HAP-1 (cell line): ENCODE measurements around the gene RUNX2.

Experiments used
- DNase-seq, 2 experiments: peaks; one replicate each; pipeline ENCODE4 v3.0.0-alpha.2; 2016 to 2020; ENCODE audit warnings: low spot score in 2 of 2
- H3K27me3 ChIP-seq: fragments of 250-450 bp; sonication (Bioruptor Pico); 2 replicates; pipeline ENCODE4 v1.5.1; 2020; ENCODE audit warnings: low read depth, mild to moderate bottlenecking, moderate library complexity
- H3K36me3 ChIP-seq: fragments of 250-450 bp; sonication (Bioruptor Pico); replicated peaks from 2 replicates; pipeline ENCODE4 v1.5.1; 2020; ENCODE audit warnings: mild to moderate bottlenecking
- H3K4me1 ChIP-seq: fragments of 250-450 bp; sonication (Bioruptor Pico); 2 replicates; pipeline ENCODE4 v1.5.1; 2020; ENCODE audit warnings: mild to moderate bottlenecking
- H3K4me3 ChIP-seq: fragments of 250-450 bp; sonication (Bioruptor Pico); 2 replicates; pipeline ENCODE4 v1.5.1; 2020; ENCODE audit warnings: mild to moderate bottlenecking, moderate library complexity
- H3K9me3 ChIP-seq: fragments of 250-450 bp; sonication (Bioruptor Pico); 2 replicates; pipeline ENCODE4 v1.5.1; 2020; ENCODE audit warnings: mild to moderate bottlenecking, moderate library complexity
- in situ Hi-C: fragments of 300-500 bp; cut with MboI; formaldehyde crosslinking; loops from 3 replicates; pipeline ENCODE4 v1.14.3; 2020; ENCODE audit warnings: low sequenced_read_pairs, inconsistent platforms, mixed read lengths

RUNX2 gene

DNA sequence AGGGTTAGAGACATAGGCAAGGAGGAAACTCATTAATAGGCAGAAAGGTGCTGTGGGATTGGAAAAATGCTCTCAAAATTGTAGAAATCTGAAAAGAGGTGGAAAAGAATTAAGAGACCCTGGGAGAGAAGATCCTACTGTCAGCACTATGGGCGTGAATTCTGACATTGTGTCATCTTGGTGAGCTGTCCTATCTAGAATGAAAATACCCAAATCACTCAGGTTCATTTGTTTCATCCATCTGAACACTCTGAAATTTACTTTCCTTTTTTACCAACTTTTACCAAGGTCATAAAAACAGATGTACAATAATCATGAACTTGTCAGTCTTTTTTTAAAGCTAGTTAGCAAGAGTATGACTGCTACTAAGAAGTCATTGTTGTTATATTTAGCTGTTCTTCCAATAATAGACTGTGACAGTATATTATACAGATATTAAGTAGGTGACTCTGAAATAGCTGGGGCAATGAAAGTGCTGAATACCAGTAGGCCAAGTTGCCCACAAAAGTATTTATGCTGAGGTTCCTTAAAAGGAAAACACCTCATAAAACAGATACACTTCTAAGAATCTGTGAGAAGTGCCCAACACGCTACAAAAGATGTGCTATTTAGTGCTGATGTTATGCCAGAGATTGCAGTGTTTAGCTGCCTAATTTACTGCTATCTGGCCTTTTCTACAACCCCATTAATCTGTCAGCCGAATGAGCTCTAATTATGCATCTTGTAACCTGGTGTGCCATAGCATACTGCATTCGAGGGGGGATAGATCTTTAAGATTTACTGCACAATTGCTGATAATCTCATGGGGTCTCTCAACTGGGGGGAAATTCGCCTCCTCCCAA is 267.1 kb downstream of the RUNX2 start:
- Histone ChIP-seq H3K27me3 (no peaks in the 10 kb centered on the region), H3K9me3 (no peaks in the 10 kb centered on the region), H3K36me3 (no peaks in the 10 kb centered on the region), H3K4me1 (no peaks in the 10 kb centered on the region; the same call in 1 of the 2 replicates), H3K4me3 (no peak overlapping the region)
- in situ Hi-C loops = no loop called here
- no peak for DNase-seq

DNA sequence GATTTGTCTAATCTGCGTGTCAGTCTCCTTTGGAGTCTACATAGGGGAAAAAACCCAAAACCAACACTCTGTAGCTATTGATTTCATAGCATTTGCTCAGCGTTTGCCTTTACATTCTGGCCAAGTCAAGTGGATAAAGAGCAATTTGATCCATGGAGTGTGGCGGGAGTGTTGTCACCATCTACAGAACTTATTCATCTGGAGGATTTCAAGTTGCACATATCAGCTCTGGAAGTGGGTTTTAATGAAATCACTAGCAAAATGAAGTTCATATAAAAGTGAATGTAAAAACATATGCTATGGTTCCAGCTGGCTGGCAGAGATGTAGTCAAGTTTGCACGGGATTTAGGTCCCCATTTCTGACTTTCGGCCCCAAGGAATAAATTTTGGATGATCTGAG is 269.3 kb downstream of the RUNX2 start:
- in situ Hi-C loops = no loop called here
- DNase-seq = no peak
- Histone ChIP-seq H3K9me3 (no peaks in the 10 kb centered on the region), H3K27me3 (no peaks in the 10 kb centered on the region), H3K4me3 (no peak overlapping the region), H3K36me3 (no peaks in the 10 kb centered on the region), H3K4me1 (no peaks in the 10 kb centered on the region; the same call in 1 of the 2 replicates)

DNA sequence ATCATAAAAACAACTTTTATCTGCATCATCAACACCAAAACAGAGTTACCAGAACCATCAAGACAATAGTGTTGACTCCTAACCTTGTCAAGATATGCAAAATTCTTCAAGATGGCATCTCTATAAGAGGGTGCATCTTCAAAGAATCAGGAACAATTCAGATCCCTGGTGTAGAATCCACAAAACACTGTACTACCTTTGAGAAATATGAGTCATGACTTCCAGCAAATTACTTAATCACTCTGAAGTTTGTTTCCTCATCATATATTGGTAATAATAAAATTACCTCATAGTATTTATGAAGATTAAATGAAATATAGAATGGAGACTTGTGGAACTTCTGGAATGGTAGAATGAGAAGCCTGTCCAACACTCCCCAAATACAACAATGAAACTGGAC is 270.9 kb downstream of the RUNX2 start:
- Histone ChIP-seq H3K4me3 (no peak overlapping the region), H3K36me3 (no peaks in the 10 kb centered on the region), H3K9me3 (no peaks in the 10 kb centered on the region), H3K27me3 (no peaks in the 10 kb centered on the region), H3K4me1 (no peaks in the 10 kb centered on the region; the same call in 1 of the 2 replicates)
- in situ Hi-C loops = no loop called here
- DNase-seq = no peak

GRCh38 chr6:45605971-45606370 is 277.8 kb downstream of the RUNX2 start:
- in situ Hi-C loops = no loop called here
- H3K36me3 ChIP-seq = no peaks in the 10 kb centered on the region
- H3K4me1 ChIP-seq = no peaks in the 10 kb centered on the region
- H3K9me3 ChIP-seq = no peaks in the 10 kb centered on the region
- H3K4me3 ChIP-seq = no peak overlapping the region
- DNase-seq = no peak
- no peaks in the 10 kb centered on the region for H3K27me3 ChIP-seq

GRCh38 chr6:45606831-45607400 is 278.8 kb downstream of the RUNX2 start:
- in situ Hi-C loops = no loop called here
- no peaks in the 10 kb centered on the region for H3K9me3 ChIP-seq

DNA sequence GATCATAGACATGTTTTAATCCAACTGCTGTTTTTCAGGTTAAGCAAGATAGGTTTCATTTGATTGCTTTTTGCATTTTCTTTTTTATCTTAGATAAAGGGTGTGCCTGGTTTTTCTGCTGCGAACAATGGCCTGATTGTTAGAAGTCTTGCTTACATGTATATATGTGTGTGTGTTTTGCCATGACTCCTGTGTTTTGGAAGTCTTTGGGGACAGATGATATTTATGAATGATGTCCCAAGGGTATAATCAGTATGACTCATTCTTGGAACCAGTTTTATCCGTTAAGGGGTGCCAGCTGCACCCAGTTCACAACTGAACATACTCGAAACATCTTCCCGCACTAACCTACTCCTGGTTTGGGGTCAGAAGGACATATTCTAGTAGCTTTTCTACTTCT is 279.7 kb downstream of the RUNX2 start:
- in situ Hi-C loops = no loop called here

More at GRCh38 chr6:45606831-45607400, 278.8 kb downstream of the RUNX2 start:
- H3K27me3 ChIP-seq = no peaks in the 10 kb centered on the region; the same call in 1 of the 2 replicates
- no peak overlapping the region for H3K4me3 ChIP-seq
- H3K36me3 ChIP-seq = no peaks in the 10 kb centered on the region
- H3K4me1 ChIP-seq = no peaks in the 10 kb centered on the region
- DNase-seq = no peak

GRCh38 chr6:45608252-45608913 is 280.3 kb downstream of the RUNX2 start:
- DNase-seq = no peak
- Histone ChIP-seq H3K4me3 (no peak overlapping the region), H3K27me3 (no peaks in the 10 kb centered on the region; the same call in 1 of the 2 replicates), H3K9me3 (no peaks in the 10 kb centered on the region), H3K36me3 (no peaks in the 10 kb centered on the region), H3K4me1 (no peaks in the 10 kb centered on the region)
- in situ Hi-C loops = no loop called here

More for the DNA sequence above, 279.7 kb downstream of the RUNX2 start:
- Histone ChIP-seq H3K9me3 (no peaks in the 10 kb centered on the region), H3K27me3 (no peaks in the 10 kb centered on the region; the same call in 1 of the 2 replicates), H3K36me3 (no peaks in the 10 kb centered on the region), H3K4me1 (no peaks in the 10 kb centered on the region), H3K4me3 (no peak overlapping the region)
- no peak for DNase-seq

DNA sequence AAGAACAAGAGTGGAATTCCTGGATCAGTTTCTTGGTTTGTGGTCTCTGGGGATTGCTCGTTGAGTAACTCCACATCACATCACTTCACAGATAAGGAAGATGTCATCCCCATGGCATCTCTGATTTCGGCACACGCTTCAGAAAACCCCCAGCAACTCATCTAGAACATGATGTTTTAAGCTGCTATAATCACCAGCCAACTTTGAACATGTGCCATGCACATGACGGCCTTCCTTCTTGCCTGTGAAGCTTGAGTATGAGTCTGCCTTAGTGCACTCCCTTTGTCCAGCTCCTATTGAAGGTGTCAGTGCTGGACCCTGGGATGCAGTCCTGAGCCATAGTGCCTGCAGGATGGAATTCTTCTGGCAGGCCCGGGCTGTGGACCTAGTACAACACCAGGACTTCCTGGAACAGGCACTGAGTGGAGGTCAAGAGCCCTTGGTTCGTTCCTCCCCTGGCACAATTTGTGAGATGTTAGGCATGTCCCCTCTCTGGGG is 281.1 kb downstream of the RUNX2 start:
- no peaks in the 10 kb centered on the region for H3K4me1 ChIP-seq

DNA sequence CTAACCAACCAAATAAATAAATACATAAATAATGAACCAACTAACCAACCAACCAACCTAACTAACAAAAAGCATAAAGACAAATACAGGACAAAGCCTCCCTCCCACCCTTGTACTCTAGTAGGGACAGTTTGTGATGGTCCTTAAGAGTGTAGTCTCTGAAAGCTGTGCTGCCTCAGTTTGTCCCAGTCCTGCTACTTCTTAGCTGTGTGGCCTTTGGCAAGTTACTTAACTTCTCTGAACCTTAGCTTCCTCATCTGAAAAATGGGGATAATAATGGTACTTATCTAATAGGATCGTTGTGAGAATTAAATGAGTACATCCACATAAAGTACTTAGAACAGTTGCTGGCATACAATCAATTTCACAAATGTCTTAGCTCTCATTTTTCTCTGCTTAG is 282.2 kb downstream of the RUNX2 start:
- Histone ChIP-seq H3K4me1 (no peaks in the 10 kb centered on the region), H3K4me3 (no peak overlapping the region), H3K27me3 (no peaks in the 10 kb centered on the region; the same call in 1 of the 2 replicates), H3K9me3 (no peaks in the 10 kb centered on the region), H3K36me3 (no peaks in the 10 kb centered on the region)
- no peak for DNase-seq
- in situ Hi-C loops = no loop called here

More for the DNA sequence above, 281.1 kb downstream of the RUNX2 start:
- no peak for DNase-seq
- in situ Hi-C loops = no loop called here
- H3K27me3 ChIP-seq = no peaks in the 10 kb centered on the region; the same call in 1 of the 2 replicates
- H3K36me3 ChIP-seq = no peaks in the 10 kb centered on the region
- no peak overlapping the region for H3K4me3 ChIP-seq
- H3K9me3 ChIP-seq = no peaks in the 10 kb centered on the region

DNA sequence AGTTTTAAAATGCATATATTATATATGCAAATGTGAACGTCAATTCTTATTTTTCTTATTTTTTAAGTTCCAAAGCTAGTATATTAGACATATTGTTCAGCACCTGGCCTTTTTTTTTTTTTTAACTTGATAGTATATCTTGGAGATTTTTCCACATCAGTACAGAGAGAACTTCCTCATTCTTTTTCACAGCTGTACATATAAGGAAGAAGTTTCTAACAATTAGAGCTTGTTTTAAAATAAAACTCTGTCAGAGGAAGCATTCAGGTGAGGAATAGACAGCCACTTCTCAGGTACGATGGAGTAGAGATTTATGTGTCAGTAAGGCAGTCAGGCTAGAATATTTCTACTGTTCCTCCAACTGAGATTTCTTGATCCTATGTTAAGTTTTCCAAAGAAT is 282.7 kb downstream of the RUNX2 start:
- Histone ChIP-seq H3K9me3 (no peaks in the 10 kb centered on the region), H3K36me3 (no peaks in the 10 kb centered on the region), H3K27me3 (no peaks in the 10 kb centered on the region; the same call in 1 of the 2 replicates), H3K4me3 (no peak overlapping the region), H3K4me1 (no peaks in the 10 kb centered on the region)
- DNase-seq = no peak
- in situ Hi-C loops = no loop called here

DNA sequence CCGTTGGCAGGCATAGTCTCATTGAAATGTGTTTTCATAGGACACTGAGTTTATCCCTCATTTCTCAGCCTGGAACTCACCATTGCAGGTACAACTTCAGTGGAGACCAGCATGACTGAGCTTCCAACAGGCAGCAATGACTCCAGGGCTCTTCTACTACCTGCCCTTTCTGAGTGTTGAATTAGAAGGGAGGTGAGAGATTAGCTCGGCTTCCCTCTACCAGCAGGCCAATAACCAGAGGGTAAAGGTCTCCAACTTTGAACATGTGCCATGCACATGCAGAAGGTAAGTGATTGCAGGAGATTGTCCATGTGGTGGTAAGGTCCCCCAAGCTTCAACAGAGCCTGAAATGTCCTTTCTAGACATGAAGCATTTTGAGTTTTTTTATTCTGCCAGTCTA is 283.4 kb downstream of the RUNX2 start:
- Histone ChIP-seq H3K36me3 (no peaks in the 10 kb centered on the region), H3K27me3 (no peaks in the 10 kb centered on the region; the same call in 1 of the 2 replicates), H3K4me3 (no peak overlapping the region), H3K9me3 (no peaks in the 10 kb centered on the region), H3K4me1 (no peaks in the 10 kb centered on the region)
- in situ Hi-C loops = no loop called here
- no peak for DNase-seq

- H3K9me3 ChIP-seq = no peaks in the 10 kb centered on the region
- no peak overlapping the region for H3K4me3 ChIP-seq
- in situ Hi-C loops = no loop called here
- no peaks in the 10 kb centered on the region for H3K36me3 ChIP-seq
- no peaks in the 10 kb centered on the region for H3K4me1 ChIP-seq
- no peaks in the 10 kb centered on the region; the same call in 1 of the 2 replicates for H3K27me3 ChIP-seq
- no peak for DNase-seq
These were observed 285.5 kb downstream of the RUNX2 start for GRCh38 chr6:45613656-45614055.

- H3K4me3 ChIP-seq = no peak overlapping the region
- in situ Hi-C loops = no loop called here
- no peak for DNase-seq
- no peaks in the 10 kb centered on the region for H3K9me3 ChIP-seq
- H3K4me1 ChIP-seq = no peaks in the 10 kb centered on the region
- H3K36me3 ChIP-seq = no peaks in the 10 kb centered on the region
- no peaks in the 10 kb centered on the region; the same call in 1 of the 2 replicates for H3K27me3 ChIP-seq
These were observed 286.6 kb downstream of the RUNX2 start for GRCh38 chr6:45614488-45615285.
